GM12878 (cell line): Measurements from ENCODE around the gene PHF11. TPM values are rescaled to one million over a fixed set of nuclear protein-coding genes. Genes with fewer than 3 reads are reported as not detected.

ENCODE experiments used
- CBX3 ChIP-seq: fragments of 200-600 bp; sonication (generic); IDR thresholded peaks from 2 replicates; pipeline ENCODE4 v1.6.1; 2016; ENCODE audit warnings: low read depth, borderline replicate concordance
- CHD4 ChIP-seq: fragments of 200-600 bp; sonication (generic); IDR thresholded peaks from 2 replicates; pipeline ENCODE4 v1.6.1; 2016; ENCODE audit warnings: mild to moderate bottlenecking
- EP300 ChIP-seq, 2 experiments: fragments of 150-350 bp in 1 of 2; IDR thresholded peaks; 2 replicates each; pipeline ENCODE4 v1.6.1; 2011 to 2012; ENCODE audit warnings: low read depth in 2 of 2, low read length in 2 of 2, borderline replicate concordance in 1 of 2, improper control_type of control experiment in 1 of 2, inconsistent platforms in 1 of 2; ENCODE audit not compliant: control insufficient read depth in 1 of 2
- PAX8 ChIP-seq: fragments of 450-650 bp; IDR thresholded peaks from 2 replicates; pipeline ENCODE4 v1.6.1; 2017; ENCODE audit warnings: mild to moderate bottlenecking, moderate library complexity
- PML ChIP-seq: IDR thresholded peaks from 2 replicates; pipeline ENCODE4 v1.6.1; 2012; ENCODE audit warnings: low read length, inconsistent platforms
- POLR2A ChIP-seq: IDR thresholded peaks from 2 replicates; pipeline ENCODE4 v1.6.1; 2011; ENCODE audit warnings: low read depth, mild to moderate bottlenecking, low read length
- SKIL ChIP-seq: fragments of 450-650 bp; IDR thresholded peaks from 2 replicates; pipeline ENCODE4 v1.6.1; 2017; ENCODE audit warnings: mild to moderate bottlenecking, low read depth, inconsistent platforms; ENCODE audit not compliant: poor library complexity, severe bottlenecking
- SREBF1 ChIP-seq: IDR thresholded peaks from 2 replicates; pipeline ENCODE4 v1.6.1; 2012; ENCODE audit warnings: mild to moderate bottlenecking, low read length
- YY1 ChIP-seq: IDR thresholded peaks from 2 replicates; pipeline ENCODE4 v1.6.1; 2011; ENCODE audit warnings: low read depth, mild to moderate bottlenecking, low read length
- polyA plus RNA-seq, 11 experiments: library from polyadenylated mRNA; depleted of rRNA in 4 of 11; unstranded in 6 of 11; stranded (reverse) in 5 of 11; fragments of >200 nt; fragmentation: Nextera tagmentation in 4 of 11; fragmentation: Illumina TruSeq in 1 of 11; extraction: Ambion mirVana in 4 of 11; extraction: Trizol in 1 of 11; gene quantifications; 1 replicate in 1 of 11; 2 replicates in 10 of 11; pipeline versions ENCODE4 v1.2.1 to v1.2.3, GENCODE V29; 2011 to 2016; ENCODE audit warnings: inconsistent platforms in 2 of 11, missing spikeins in 2 of 11, low read depth in 1 of 11
- total RNA-seq, 4 experiments: library from RNA; depleted of rRNA in 3 of 4; stranded (reverse); fragments of >200 nt in 3 of 4; fragmentation: Illumina TruSeq in 1 of 4; extraction: Trizol in 1 of 4; gene quantifications; 2 replicates each; pipeline versions ENCODE4 v1.2.1 to v1.2.3, GENCODE V29; 2013 to 2021
- TF ChIP-seq, protein P1 (sequence below): fragments of 450-650 bp; IDR thresholded peaks from 2 replicates; pipeline ENCODE4 v1.6.1; 2017; ENCODE audit warnings: mild to moderate bottlenecking, moderate library complexity

The PHF11 gene
- total and polyA plus RNA-seq, 10 of the 15 experiments (the other 5 are each of a cell fraction or from before 2014, with no cell fraction given), result 16.9 to 77.3 (median 32.7) TPM

DNA sequence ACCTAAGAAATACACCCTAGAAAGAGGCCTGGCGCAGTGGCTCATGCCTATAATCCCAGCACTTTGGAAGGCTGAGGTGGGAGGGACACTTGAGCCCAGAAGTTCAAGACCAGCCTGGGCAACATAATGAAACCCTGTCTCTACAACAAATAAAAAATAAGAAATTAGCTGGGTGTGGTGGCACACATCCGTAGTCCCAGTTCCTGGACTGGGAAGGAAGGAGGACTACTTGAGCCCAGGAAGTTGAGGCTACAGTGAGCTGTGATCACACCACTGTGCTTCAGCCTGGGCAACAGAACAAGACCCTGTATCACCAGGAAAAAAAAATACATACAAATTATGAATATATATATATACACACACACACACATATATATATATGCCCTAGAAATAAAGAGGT, 42.7 kb downstream of the PHF11 start (continued):
- TF ChIP-seq, protein P1, sequence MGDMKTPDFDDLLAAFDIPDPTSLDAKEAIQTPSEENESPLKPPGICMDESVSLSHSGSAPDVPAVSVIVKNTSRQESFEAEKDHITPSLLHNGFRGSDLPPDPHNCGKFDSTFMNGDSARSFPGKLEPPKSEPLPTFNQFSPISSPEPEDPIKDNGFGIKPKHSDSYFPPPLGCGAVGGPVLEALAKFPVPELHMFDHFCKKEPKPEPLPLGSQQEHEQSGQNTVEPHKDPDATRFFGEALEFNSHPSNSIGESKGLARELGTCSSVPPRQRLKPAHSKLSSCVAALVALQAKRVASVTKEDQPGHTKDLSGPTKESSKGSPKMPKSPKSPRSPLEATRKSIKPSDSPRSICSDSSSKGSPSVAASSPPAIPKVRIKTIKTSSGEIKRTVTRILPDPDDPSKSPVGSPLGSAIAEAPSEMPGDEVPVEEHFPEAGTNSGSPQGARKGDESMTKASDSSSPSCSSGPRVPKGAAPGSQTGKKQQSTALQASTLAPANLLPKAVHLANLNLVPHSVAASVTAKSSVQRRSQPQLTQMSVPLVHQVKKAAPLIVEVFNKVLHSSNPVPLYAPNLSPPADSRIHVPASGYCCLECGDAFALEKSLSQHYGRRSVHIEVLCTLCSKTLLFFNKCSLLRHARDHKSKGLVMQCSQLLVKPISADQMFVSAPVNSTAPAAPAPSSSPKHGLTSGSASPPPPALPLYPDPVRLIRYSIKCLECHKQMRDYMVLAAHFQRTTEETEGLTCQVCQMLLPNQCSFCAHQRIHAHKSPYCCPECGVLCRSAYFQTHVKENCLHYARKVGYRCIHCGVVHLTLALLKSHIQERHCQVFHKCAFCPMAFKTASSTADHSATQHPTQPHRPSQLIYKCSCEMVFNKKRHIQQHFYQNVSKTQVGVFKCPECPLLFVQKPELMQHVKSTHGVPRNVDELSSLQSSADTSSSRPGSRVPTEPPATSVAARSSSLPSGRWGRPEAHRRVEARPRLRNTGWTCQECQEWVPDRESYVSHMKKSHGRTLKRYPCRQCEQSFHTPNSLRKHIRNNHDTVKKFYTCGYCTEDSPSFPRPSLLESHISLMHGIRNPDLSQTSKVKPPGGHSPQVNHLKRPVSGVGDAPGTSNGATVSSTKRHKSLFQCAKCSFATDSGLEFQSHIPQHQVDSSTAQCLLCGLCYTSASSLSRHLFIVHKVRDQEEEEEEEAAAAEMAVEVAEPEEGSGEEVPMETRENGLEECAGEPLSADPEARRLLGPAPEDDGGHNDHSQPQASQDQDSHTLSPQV, result no peak
- no peak for TF ChIP-seq CBX3
- TF ChIP-seq PAX8, result no peak
- TF ChIP-seq SREBF1, result no peak
- TF ChIP-seq PML, result no peak
- no peak for TF ChIP-seq YY1
- TF ChIP-seq EP300 (IDR thresholded peaks at IDR 0.05; ENCODE audit: borderline replicate concordance in 1 of 2, control insufficient read depth in 1 of 2, low read depth in 2 of 2, low read length in 2 of 2), result no peak
- no peak for TF ChIP-seq SKIL
- no peak for TF ChIP-seq CHD4
- no peak for TF ChIP-seq POLR2A
- TF ChIP-seq, all 136 proteins: peak for 0
